SK-N-SH (cell line): ENCODE data around the gene PDHX. TPM values are rescaled to one million over a fixed set of nuclear protein-coding genes. Genes with fewer than 3 reads are reported as not detected.

ENCODE experiments used
- CTCF ChIA-PET: fragments of 300-600, 350-600 bp; formaldehyde crosslinking; extraction: SDS; loops from one replicate; lab custom pipeline; 2021; lab: Yijun Ruan, JAX
- POLR2A ChIA-PET: fragments of 350-600 bp; sonication (Branson Sonifier 250); formaldehyde crosslinking; extraction: SDS; loops from one replicate; lab custom pipeline; 2020; ENCODE audit warnings: antibody characterized with exemption, inconsistent platforms; lab: Yijun Ruan, JAX
- DNase-seq: peaks from one replicate; pipeline ENCODE4 v3.0.0; 2012
- H2AFZ ChIP-seq: fragments of 200-600 bp; sonication (generic); 2 replicates; pipeline ENCODE4 v1.8.1; 2016; ENCODE audit warnings: antibody characterized with exemption, mild to moderate bottlenecking, low read depth
- H3F3A ChIP-seq: fragments of 200-600 bp; sonication (generic); replicated peaks from 2 replicates; pipeline ENCODE3; 2016; ENCODE audit warnings: antibody characterized with exemption, mild to moderate bottlenecking; ENCODE audit not compliant: insufficient read depth
- H3K27ac ChIP-seq, 2 experiments: fragments of 200-500 bp in 1 of 2; fragments of 200-600 bp in 1 of 2; sonication (Bioruptor generic) in 1 of 2; sonication (generic), shearing (Covaris generic) in 1 of 2; 2 replicates each; pipeline versions ENCODE4 v1.5.1 to v1.6.1; 2014 to 2016; ENCODE audit warnings: low read depth in 2 of 2, inconsistent platforms in 1 of 2, low read length in 1 of 2, mild to moderate bottlenecking in 1 of 2, mixed read lengths in 1 of 2
- H3K27me3 ChIP-seq: fragments of 200-600 bp; sonication (generic), shearing (Covaris generic); 2 replicates; pipeline ENCODE4 v1.6.1; 2016; ENCODE audit warnings: mixed run types; ENCODE audit not compliant: insufficient read depth
- H3K36me3 ChIP-seq, 2 experiments: fragments of 200-500 bp in 1 of 2; fragments of 200-600 bp in 1 of 2; sonication (Bioruptor generic) in 1 of 2; sonication (generic) in 1 of 2; replicated peaks in 1 of 2; 2 replicates each; pipeline versions ENCODE3 to v1.5.1; 2014 to 2016; ENCODE audit warnings: low read length in 1 of 2, mild to moderate bottlenecking in 1 of 2; ENCODE audit not compliant: insufficient read depth in 2 of 2, control insufficient read depth in 1 of 2
- H3K4me1 ChIP-seq, 2 experiments: fragments of 200-500 bp in 1 of 2; fragments of 200-600 bp in 1 of 2; sonication (Bioruptor generic) in 1 of 2; sonication (generic), shearing (Covaris generic) in 1 of 2; 2 replicates each; pipeline versions ENCODE4 v1.5.1 to v1.6.1; 2014 to 2016; ENCODE audit warnings: low read depth in 1 of 2, low read length in 1 of 2, mixed run types in 1 of 2; ENCODE audit not compliant: insufficient read depth in 2 of 2, control insufficient read depth in 1 of 2
- H3K4me2 ChIP-seq: fragments of 200-600 bp; sonication (generic), shearing (Covaris generic); 2 replicates; pipeline ENCODE4 v1.6.1; 2017; ENCODE audit warnings: mixed run types
- H3K4me3 ChIP-seq, 2 experiments: fragments of 200-500 bp in 1 of 2; fragments of 200-600 bp in 1 of 2; sonication (Bioruptor generic) in 1 of 2; sonication (generic), shearing (Covaris generic) in 1 of 2; 2 replicates each; pipeline versions ENCODE4 v1.5.1 to v1.8.1; 2014 to 2016; ENCODE audit warnings: low read depth in 2 of 2, inconsistent platforms in 1 of 2, low read length in 1 of 2, mild to moderate bottlenecking in 1 of 2, mixed read lengths in 1 of 2, moderate library complexity in 1 of 2
- H3K79me2 ChIP-seq: fragments of 200-600 bp; sonication (generic); 2 replicates; pipeline ENCODE4 v1.8.1; 2017; ENCODE audit warnings: mild to moderate bottlenecking; ENCODE audit not compliant: insufficient read depth
- H3K9ac ChIP-seq: fragments of 200-600 bp; sonication (generic); 2 replicates; pipeline ENCODE4 v1.6.1; 2017; ENCODE audit warnings: mixed run types
- H3K9me2 ChIP-seq: fragments of 200-600 bp; sonication (generic); 2 replicates; pipeline ENCODE4 v1.6.1; 2017; ENCODE audit warnings: mixed run types
- H3K9me3 ChIP-seq: fragments of 200-600 bp; sonication (generic); 2 replicates; pipeline ENCODE4 v1.6.1; 2017; ENCODE audit warnings: mixed run types, mild to moderate bottlenecking, moderate library complexity
- H4K20me1 ChIP-seq: fragments of 200-600 bp; sonication (generic); 2 replicates; pipeline ENCODE4 v1.6.1; 2017; ENCODE audit warnings: mild to moderate bottlenecking, mixed run types; ENCODE audit not compliant: insufficient read depth
- EZH2phosphoT487 ChIP-seq: fragments of 200-600 bp; sonication (generic); IDR thresholded peaks from 2 replicates; pipeline ENCODE4 v1.6.1; 2017; ENCODE audit warnings: low read depth, mixed run types, mild to moderate bottlenecking, antibody characterized with exemption, moderate library complexity, borderline replicate concordance
- FOXJ3 ChIP-seq: sonication (generic); formaldehyde crosslinking; IDR thresholded peaks from 2 replicates; pipeline ENCODE4 v1.5.1; 2020; ENCODE audit warnings: mild to moderate bottlenecking, missing genetic modification reagents
- FOXM1 ChIP-seq: IDR thresholded peaks from 2 replicates; pipeline ENCODE4 v1.4.0; 2012; ENCODE audit warnings: low read depth, mild to moderate bottlenecking
- MEF2A ChIP-seq: IDR thresholded peaks from 2 replicates; pipeline ENCODE4 v1.4.0; 2012; ENCODE audit warnings: low read depth, borderline replicate concordance
- MXI1 ChIP-seq: IDR thresholded peaks from 2 replicates; pipeline ENCODE4 v1.6.1; 2012; ENCODE audit warnings: mild to moderate bottlenecking, low read depth, low read length, improper control_type of control experiment
- NFIC ChIP-seq: IDR thresholded peaks from 2 replicates; pipeline ENCODE4 v1.4.0; 2012; ENCODE audit warnings: borderline replicate concordance
- NRF1 ChIP-seq: IDR thresholded peaks from 2 replicates; pipeline ENCODE4 v1.6.1; 2012; ENCODE audit warnings: low read depth, mild to moderate bottlenecking, low read length
- POLR2AphosphoS5 ChIP-seq: IDR thresholded peaks from 2 replicates; pipeline ENCODE4 v1.6.1; 2012; ENCODE audit warnings: low read depth, low read length
- RAD21 ChIP-seq: IDR thresholded peaks from 2 replicates; pipeline ENCODE4 v1.6.1; 2012; ENCODE audit warnings: mild to moderate bottlenecking, low read length
- RCOR1 ChIP-seq: fragments of 150-350 bp; IDR thresholded peaks from 2 replicates; pipeline ENCODE4 v1.6.1; 2017; ENCODE audit warnings: antibody characterized with exemption, low read length
- RFX5 ChIP-seq: IDR thresholded peaks from 2 replicates; pipeline ENCODE4 v1.6.1; 2012; ENCODE audit warnings: mild to moderate bottlenecking, improper control_type of control experiment, low read length
- RXRA ChIP-seq: IDR thresholded peaks from 2 replicates; pipeline ENCODE4 v1.4.0; 2012; ENCODE audit warnings: low read depth, mild to moderate bottlenecking, borderline replicate concordance
- SMC3 ChIP-seq: IDR thresholded peaks from 2 replicates; pipeline ENCODE4 v1.6.1; 2012; ENCODE audit warnings: low read depth, low read length, improper control_type of control experiment
- TAF1 ChIP-seq: IDR thresholded peaks from 2 replicates; pipeline ENCODE4 v1.6.1; 2012; ENCODE audit warnings: low read depth, mild to moderate bottlenecking, low read length, moderate library complexity, borderline replicate concordance
- WGBS: methylation state at CpG from one replicate; pipeline ENCODE4 v1.1.6; 2017; ENCODE audit warnings: low lambda C conversion rate; 5-methylcytosine and 5-hydroxymethylcytosine counted together
- polyA plus RNA-seq, 3 experiments: library from polyadenylated mRNA; depleted of rRNA; stranded (reverse); fragments of >200 nt; gene quantifications; 2 replicates each; pipeline ENCODE4 v1.2.3, GENCODE V29; 2012
- TF ChIP-seq, protein P1 (sequence below): IDR thresholded peaks from 2 replicates; pipeline ENCODE4 v1.4.0; 2012; ENCODE audit warnings: low read depth
- TF ChIP-seq, protein P2 (sequence below): fragments of 200-600 bp; sonication (generic); IDR thresholded peaks from 2 replicates; pipeline ENCODE4 v1.6.1; 2017; ENCODE audit warnings: antibody characterized with exemption, mild to moderate bottlenecking, moderate library complexity
- TF ChIP-seq, protein P3 (sequence below): IDR thresholded peaks from 2 replicates; pipeline ENCODE4 v1.6.1; 2012; ENCODE audit warnings: mild to moderate bottlenecking, low read depth, low read length, moderate library complexity

Gene PDHX
- polyA plus RNA-seq, 1 of the 3 experiments (the other 2 are of a cell fraction): 14.8 TPM

DNA sequence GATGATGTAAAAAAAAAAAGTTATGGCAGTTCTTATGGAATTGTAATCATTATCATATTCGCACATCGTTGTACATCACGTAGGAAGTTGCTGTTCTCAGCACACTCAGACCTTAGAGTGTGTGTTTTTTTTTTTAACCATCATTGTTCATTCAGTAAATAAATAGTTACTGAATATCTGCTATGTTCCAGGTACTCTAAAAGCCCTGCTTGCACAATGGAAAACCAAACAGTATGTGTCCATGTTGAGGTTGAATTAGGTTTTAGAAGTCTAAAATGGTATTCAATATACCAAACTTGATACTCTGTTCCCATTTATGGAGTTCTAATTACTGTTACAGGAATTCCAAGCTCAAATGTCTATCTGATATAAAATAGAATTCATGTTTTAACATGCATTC lies 41.2 kb downstream of the PDHX start (continued):
- TF ChIP-seq, protein P1, sequence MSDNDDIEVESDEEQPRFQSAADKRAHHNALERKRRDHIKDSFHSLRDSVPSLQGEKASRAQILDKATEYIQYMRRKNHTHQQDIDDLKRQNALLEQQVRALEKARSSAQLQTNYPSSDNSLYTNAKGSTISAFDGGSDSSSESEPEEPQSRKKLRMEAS: no peak
- TF ChIP-seq RXRA (no peak), RCOR1 (no peak), RFX5 (no peak), MXI1 (no peak), NFIC (no peak)
- TF ChIP-seq, protein P2, sequence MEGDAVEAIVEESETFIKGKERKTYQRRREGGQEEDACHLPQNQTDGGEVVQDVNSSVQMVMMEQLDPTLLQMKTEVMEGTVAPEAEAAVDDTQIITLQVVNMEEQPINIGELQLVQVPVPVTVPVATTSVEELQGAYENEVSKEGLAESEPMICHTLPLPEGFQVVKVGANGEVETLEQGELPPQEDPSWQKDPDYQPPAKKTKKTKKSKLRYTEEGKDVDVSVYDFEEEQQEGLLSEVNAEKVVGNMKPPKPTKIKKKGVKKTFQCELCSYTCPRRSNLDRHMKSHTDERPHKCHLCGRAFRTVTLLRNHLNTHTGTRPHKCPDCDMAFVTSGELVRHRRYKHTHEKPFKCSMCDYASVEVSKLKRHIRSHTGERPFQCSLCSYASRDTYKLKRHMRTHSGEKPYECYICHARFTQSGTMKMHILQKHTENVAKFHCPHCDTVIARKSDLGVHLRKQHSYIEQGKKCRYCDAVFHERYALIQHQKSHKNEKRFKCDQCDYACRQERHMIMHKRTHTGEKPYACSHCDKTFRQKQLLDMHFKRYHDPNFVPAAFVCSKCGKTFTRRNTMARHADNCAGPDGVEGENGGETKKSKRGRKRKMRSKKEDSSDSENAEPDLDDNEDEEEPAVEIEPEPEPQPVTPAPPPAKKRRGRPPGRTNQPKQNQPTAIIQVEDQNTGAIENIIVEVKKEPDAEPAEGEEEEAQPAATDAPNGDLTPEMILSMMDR: no peak

DNA sequence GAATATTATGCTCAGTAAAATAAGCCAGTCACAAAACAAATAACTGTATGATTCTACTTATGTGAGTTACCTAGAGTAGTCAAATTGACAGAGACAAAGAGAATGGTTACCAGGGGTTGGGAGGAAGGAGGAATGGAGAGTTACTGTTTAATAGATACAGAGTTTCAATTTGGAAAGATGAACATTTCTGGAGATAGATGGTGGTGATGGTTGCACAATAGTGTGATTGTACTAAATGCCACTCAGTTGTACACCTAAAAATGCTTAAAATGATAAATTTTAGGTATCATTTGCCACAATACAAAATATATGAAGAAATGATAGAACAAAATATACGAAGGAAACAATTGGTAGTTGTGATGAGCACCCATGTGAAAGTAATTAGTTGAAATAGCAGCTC lies 43.4 kb downstream of the PDHX start:
- no peaks in the 10 kb centered on the region for H4K20me1 ChIP-seq
- TF ChIP-seq NRF1: no peak
- no peak for TF ChIP-seq FOXJ3 (CRISPR knock-in tag)
- TF ChIP-seq TAF1: no peak
- no peak for TF ChIP-seq FOXM1
- no peak for TF ChIP-seq SMC3
- TF ChIP-seq POLR2AphosphoS5: no peak
- TF ChIP-seq EZH2phosphoT487: no peak
- TF ChIP-seq, protein P3, sequence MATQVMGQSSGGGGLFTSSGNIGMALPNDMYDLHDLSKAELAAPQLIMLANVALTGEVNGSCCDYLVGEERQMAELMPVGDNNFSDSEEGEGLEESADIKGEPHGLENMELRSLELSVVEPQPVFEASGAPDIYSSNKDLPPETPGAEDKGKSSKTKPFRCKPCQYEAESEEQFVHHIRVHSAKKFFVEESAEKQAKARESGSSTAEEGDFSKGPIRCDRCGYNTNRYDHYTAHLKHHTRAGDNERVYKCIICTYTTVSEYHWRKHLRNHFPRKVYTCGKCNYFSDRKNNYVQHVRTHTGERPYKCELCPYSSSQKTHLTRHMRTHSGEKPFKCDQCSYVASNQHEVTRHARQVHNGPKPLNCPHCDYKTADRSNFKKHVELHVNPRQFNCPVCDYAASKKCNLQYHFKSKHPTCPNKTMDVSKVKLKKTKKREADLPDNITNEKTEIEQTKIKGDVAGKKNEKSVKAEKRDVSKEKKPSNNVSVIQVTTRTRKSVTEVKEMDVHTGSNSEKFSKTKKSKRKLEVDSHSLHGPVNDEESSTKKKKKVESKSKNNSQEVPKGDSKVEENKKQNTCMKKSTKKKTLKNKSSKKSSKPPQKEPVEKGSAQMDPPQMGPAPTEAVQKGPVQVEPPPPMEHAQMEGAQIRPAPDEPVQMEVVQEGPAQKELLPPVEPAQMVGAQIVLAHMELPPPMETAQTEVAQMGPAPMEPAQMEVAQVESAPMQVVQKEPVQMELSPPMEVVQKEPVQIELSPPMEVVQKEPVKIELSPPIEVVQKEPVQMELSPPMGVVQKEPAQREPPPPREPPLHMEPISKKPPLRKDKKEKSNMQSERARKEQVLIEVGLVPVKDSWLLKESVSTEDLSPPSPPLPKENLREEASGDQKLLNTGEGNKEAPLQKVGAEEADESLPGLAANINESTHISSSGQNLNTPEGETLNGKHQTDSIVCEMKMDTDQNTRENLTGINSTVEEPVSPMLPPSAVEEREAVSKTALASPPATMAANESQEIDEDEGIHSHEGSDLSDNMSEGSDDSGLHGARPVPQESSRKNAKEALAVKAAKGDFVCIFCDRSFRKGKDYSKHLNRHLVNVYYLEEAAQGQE: no peak
- TF ChIP-seq RCOR1: no peak
- TF ChIP-seq MEF2A: no peak
- no peak for TF ChIP-seq RAD21
- H3K27me3 ChIP-seq: no peaks in the 10 kb centered on the region
- H3K9me2 ChIP-seq: 0 out of 2 replicates have a peak, but pooled peaks cover 4% of the 10 kb centered on the region
- DNase-seq: no peak
- peaks cover 6% of the 10 kb centered on the region for H3F3A ChIP-seq
- no peak overlapping the region for H3K27ac ChIP-seq
- no peak overlapping the region for H2AFZ ChIP-seq
- peaks cover 0 to 16% of the 10 kb centered on the region in 2 experiments; a peak in 2 of 4 replicates for H3K4me1 ChIP-seq
- ChIA-PET POLR2A (interaction anchor here (0.5 kb wide), 1 partner anchor 43 kb away, joined by 3 read pairs; the partner anchor contains the start of gene PDHX), CTCF (interaction anchor here (1.1 to 2.4 kb wide), 6 partner anchors 15 to 434 kb away, joined by 3 to 9 read pairs (median 4); no protein-coding TSS in a partner anchor)
- H3K4me3 ChIP-seq: no peak overlapping the region
- no peak overlapping the region for H3K4me2 ChIP-seq
- peaks cover 8 to 48% of the 10 kb centered on the region in 2 experiments for H3K36me3 ChIP-seq
- no peak overlapping the region for H3K9ac ChIP-seq
- no peaks in the 10 kb centered on the region for H3K9me3 ChIP-seq
- no peaks in the 10 kb centered on the region for H3K79me2 ChIP-seq
- 100% methylated on average over 1 of the region's 1 CpG for WGBS
